Measurements from ENCODE around the gene GUF1.
"Not testable (repeated sequence)": the region's sequence is repeated elsewhere in the genome, so short reads cannot be mapped to it uniquely, and the experiment has no call there.

The GUF1 gene

DNA sequence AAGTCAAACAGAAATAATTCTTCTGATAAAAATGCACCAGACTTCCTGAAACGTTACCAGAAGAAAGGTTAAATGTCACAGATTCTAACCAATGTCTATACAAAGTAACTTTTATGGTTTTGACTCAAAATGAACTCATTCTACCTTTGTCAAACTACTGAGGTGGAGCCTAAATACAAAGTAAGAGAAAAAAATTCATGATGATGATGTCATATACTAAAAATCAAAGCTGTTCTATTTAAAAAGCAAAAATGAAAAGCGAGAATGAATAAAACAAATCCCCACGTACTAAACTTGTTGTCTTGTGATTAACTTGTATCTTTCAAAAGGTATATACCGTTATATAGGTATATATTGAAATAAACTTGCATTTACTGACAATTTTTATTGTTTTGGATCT lies 26.5 kb downstream of the GUF1 start:
- no peak for DNase-seq

DNA sequence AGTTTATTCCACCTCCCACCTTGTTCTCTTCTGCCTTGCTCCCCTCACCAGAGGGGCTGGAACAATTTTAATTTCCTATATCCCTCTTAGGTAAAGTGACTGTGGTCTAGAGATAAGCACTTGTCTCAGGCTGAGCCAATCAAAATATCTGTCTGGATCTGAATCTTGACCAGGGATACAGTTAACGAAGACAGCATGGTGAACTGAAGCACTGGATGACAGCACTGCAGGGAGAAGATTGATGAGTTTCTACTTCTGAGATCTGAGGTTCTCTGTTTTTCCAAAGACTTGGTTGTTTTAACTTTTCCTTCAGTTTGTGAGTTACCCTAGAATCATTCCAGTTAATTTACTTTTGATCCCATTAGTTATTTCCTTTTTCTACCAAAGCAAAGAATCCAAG lies 34.9 kb downstream of the GUF1 start:
- DNase-seq = no peak

DNA sequence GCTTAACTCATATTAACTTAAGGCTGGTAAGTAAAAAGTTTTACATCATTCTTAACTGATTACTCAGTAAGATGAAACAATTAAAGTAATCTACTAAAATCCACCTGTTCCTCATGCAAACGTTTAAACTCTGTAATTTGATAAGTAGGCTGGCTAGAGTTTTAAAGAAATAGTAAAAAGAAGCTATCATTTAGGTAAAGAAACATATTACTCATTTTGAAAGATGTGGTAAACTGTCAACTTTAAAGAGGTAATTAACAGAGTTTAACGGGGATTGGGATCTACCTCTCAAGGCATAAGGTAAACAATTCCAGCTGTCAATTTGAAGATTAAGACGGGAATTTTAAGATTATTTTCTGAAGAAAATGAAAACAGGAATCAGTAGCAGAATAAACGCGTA lies 38.4 kb downstream of the GUF1 start:
- DNase-seq = no peak

DNA sequence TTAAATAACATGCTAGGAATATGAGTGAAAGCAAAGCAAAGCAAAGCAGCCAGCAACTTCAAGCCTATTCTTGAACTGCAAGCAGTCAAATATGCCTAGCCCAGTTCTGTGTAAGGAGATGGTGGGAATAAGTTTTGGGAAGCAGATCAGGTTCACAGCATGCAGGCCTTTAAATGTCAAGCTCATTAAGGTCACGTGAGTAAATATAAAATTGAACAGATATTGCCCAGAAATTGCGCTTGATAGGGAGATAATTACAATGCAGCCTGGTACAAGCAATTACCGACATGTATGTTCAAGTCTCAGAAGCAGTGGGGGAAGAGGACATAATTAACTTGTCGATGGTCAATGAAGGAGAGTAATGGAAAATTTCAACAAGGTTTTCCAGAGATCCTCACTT lies 42.2 kb downstream of the GUF1 start:
- DNase-seq = no peak

DNA sequence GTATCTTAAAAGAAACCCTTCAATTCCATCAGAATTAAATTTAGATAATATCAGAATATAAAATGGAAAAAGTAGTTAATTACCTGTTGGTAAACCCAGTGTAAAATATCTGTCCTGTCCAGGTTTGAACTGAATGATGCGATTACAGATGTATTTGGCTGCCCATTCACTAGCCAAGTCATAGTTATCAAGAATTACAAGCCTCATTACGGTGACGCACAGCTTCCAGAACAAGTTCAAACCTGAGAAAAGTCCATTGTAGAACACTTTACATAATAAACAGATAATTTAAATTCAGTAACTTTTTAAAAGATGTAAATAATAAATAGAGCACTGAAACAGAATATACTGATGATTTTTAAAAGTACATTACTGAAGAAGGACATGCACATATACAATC lies 43.8 kb downstream of the GUF1 start:
- no peak for DNase-seq

DNA sequence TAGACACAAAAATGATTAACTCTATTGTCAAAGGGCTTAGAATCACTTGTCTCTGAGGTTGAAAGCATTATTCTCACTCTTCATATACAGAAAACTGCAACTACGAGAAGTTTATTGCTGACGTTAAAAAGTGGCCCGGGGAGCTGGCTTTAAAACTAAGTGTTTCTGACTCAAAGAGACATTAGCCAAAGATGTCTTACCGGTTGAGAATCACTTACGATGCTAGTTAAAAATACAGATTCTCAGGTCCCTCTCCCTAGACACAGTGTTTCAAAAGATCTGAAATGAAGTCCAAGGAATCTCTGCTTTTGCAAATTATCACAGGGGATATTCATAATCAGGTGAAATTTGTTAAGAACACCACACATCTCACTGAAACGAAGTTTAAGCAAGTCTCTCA lies 46.9 kb downstream of the GUF1 start:
- no peak for DNase-seq

DNA sequence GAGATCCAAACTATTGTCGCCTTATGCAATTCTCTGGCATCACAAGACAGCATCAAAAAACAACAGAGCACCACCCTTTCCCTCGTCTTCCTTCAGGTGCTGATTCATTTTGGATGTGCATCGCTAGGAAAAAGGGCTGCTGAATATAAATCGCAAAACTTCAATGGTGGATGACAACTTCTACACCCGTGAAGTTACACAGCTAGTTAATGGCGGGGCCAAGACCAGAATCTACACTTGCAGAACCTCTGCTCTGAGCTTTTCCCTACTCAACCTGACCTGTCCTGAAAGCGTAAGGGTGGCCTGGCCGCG lies 47.5 kb downstream of the GUF1 start:
- no peak for DNase-seq

DNA sequence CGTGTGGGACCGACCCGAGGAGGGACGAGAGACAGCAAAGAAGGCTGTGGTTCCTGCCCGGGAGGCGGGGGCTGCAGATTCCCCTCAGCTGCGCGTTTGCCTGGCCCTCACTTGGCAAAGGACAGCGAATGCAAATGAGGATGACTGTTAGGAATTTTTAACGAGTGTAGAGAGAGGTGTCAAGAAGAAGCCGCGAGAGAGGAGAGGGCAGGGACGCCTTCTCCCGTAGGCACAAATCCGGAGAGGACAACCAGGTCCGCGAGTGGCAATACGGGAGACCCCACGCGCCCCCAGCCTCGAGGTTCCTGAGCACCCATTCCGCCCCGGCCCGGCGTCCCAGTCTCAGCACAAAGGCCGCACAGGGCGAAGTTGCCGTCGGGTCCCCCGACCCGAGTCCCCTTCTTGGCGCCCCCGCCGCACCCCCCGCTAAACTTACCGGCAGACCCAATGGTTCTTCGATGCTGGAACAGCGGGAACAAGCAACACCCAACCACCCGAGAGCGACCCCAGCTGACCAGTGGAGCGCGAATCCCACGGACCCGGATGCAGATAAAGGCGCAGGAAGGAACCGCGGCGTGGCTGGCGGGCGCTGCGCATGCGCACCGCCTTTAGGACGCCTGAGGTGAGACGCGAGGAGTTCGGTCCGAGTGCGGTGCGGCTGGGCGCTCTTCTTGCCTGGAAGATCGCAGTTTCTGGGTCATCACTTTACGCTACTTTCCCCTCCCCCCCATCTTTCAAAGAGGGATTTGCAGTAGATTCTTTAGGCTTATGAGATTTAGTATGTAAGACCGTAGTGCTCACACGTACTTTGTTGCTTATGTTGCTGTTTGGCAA lies 48.0 kb downstream of the GUF1 start, which contains the start of gene GNPDA2:
TSS of gene GNPDA2 (minus strand) at position 519 of the 834 bp plus-strand sequence. CDS start 4,349 bp downstream, outside the sequence.
- DNase-seq = peak; percentile 52

DNA sequence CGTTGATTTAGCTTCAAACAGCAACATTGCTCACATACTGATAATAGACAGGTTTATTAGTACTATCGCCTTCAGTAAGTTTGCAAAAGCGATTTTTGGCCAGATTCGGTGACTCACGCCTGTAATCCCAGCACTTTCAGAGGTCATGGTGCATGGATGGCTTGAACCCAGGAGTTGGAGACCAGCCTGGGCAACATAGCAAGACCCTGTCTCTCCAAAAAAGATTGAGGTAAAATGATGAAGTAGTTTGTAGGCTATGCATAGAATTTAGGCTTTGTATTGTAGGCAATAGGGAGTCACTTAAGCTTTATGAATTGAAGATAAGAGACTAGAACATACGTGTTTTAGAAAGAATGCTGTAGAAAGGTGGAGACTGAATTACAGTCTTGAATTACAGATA lies 49.3 kb downstream of the GUF1 start:
- no peak for DNase-seq

DNA sequence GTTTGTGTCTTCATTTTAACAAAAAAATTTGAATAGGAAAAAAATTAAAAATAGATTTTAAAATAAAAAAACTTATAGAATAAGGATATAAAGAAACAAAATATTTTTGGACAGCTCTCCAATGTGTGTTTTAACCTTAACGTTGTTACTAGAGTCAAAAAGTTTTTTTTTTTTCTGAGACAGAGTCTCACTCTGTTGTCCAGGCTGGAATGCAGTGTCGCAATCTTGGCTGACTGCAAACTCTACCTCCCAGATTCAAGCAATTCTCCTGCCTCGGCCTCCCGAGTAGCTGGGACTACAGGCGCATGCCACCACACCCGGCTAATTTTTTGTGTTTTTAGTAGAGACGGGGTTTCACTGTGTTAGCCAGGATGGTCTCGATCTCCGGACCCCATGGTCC lies 50.5 kb downstream of the GUF1 start:
- not testable (repeated sequence) for DNase-seq

DNA sequence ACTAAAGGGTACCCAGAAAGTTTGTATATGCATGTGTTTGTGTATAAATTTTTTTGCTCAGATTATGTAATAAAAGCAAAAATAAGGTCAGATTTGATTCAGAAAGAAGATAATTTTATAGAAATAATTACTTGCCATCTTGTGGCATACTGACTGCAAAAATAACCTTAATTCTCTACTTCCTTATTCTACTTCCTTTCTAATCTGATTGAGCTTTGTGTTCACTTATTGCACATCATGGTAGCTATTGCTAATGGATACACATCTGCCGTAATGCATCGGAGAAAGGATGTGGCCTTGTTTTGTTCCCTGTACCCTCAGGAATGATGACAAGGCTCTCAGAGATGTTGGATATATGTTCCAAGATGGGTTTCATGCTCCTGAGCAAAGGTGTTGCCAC lies 58.7 kb downstream of the GUF1 start:
- DNase-seq = no peak

DNA sequence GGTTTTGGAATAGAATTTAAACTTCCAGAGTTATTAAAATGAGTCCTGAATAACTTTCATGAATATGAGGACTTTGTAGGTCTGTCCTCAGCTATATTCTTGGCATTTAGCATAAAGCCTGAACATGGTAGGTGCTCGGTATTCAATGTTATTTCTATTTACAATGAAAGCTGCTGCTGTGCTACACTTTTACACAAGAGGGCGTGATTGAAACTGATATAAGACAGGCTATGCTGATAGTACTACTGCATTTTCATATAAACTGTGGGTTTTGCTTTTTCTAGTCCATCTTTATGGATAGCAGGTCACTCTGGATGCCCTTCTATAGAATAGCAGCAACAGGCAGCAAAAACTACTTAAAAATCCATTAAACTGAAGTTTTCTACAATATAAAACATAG lies 60.4 kb downstream of the GUF1 start:
- no peak for DNase-seq

DNA sequence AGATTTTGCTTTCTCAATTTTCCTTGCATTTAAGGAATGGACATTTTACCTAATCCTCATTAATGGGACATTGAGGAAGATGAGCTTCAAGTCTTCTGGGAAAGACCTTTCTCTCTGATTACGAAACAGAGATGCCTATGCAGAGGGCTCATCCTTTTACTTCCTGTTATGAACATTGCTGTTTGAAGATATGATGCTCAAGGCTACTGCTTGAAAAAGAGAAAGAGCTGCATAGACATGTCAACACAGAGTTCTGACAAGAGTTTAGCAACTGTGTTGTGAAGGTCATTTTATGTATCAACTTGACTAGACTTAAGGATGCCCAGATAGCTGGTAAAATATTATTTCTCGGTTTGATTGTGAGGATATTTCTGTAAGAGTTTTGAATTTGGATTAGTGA lies 62.0 kb downstream of the GUF1 start:
- DNase-seq = no peak
